OCI-LY3 (cell line): ENCODE measurements around the gene FAM76A.

Experiments used
- H2AFZ ChIP-seq: fragments of 200-600, 300-600 bp; shearing (Covaris generic); 2 replicates; pipeline ENCODE4 v1.6.0; 2014; ENCODE audit warnings: antibody characterized with exemption, low read depth, low read length
- H3K27ac ChIP-seq: fragments of 200-600, 300-600 bp; sonication (generic); 2 replicates; pipeline ENCODE4 v1.5.1; 2014; ENCODE audit warnings: mild to moderate bottlenecking, low read length, moderate library complexity, mixed read lengths
- H3K27me3 ChIP-seq: fragments of 200-600, 300-600 bp; sonication (generic); 2 replicates; pipeline ENCODE4 v1.6.1; 2014; ENCODE audit warnings: low read depth, low read length, mixed read lengths
- H3K36me3 ChIP-seq: fragments of 200-600, 300-600 bp; sonication (generic); replicated peaks from 2 replicates; pipeline ENCODE3; 2014; ENCODE audit warnings: low read depth, low read length, mixed read lengths
- H3K4me1 ChIP-seq: fragments of 300-600, 200-600 bp; sonication (generic); 2 replicates; pipeline ENCODE4 v1.6.1; 2014; ENCODE audit warnings: low read length, mixed read lengths
- H3K4me2 ChIP-seq: fragments of 200-600, 300-600 bp; sonication (generic); 2 replicates; pipeline ENCODE4 v1.6.1; 2014; ENCODE audit warnings: low read length, mixed read lengths
- H3K4me3 ChIP-seq: fragments of 300-600, 200-600 bp; sonication (generic); 2 replicates; pipeline ENCODE4 v1.5.1; 2014; ENCODE audit warnings: antibody characterized with exemption, mild to moderate bottlenecking, low read length, moderate library complexity
- H3K79me2 ChIP-seq: fragments of 300-600, 200-600 bp; shearing (Covaris generic); 2 replicates; pipeline ENCODE4 v1.6.1; 2014; ENCODE audit warnings: mild to moderate bottlenecking, low read length, mixed read lengths
- H3K9ac ChIP-seq: fragments of 300-600, 200-600 bp; shearing (Covaris generic); 2 replicates; pipeline ENCODE4 v1.6.0; 2014; ENCODE audit warnings: mild to moderate bottlenecking, low read length, moderate library complexity
- H3K9me3 ChIP-seq: fragments of 200-600, 300-600 bp; shearing (Covaris generic); 2 replicates; pipeline ENCODE4 v1.6.1; 2014; ENCODE audit warnings: low read length, mixed read lengths; ENCODE audit not compliant: insufficient read depth
- H4K20me1 ChIP-seq: fragments of 200-600, 300-600 bp; sonication (generic); 2 replicates; pipeline ENCODE4 v1.6.1; 2016; ENCODE audit warnings: low read length, mixed read lengths; ENCODE audit not compliant: insufficient read depth
- EZH2phosphoT487 ChIP-seq: fragments of 200-600 bp; shearing (Covaris generic); IDR thresholded peaks from 2 replicates; pipeline ENCODE4 v1.6.1; 2018; ENCODE audit warnings: antibody characterized with exemption, mixed run types, low read depth
- TF ChIP-seq, protein P1 (sequence below): fragments of 200-600, 300-600 bp; sonication (generic); IDR thresholded peaks from 2 replicates; pipeline ENCODE4 v1.5.1; 2014; ENCODE audit warnings: antibody characterized with exemption, low read length, low read depth

The FAM76A gene

DNA sequence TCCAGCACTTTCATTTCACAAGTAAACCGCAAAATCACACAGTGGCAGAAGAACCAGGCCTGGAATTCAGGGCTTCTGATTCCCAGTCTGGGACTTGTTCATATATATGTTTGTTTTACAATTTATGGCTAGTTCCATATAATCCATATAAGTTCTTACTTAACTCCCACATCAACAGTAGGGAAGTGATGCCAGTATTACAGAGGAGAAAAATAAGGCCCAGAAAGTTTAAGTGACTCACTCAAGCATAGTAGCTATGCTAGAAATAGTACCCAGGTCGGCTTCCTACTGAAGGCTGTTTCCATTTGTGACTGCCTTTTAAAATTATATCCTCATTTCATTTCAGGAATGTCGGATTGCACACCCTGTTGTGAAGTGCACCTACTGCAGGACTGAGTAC, 1.4 kb downstream of the FAM76A start:
- H3K4me2 ChIP-seq, result peak overlapping the region; percentile 95
- peak overlapping the region; percentile 74; the same call in 1 of the 2 replicates for H3K9ac ChIP-seq
- no peak overlapping the region for H3K4me3 ChIP-seq
- H3K27ac ChIP-seq, result no peak overlapping the region
- H3K27me3 ChIP-seq, result no peaks in the 10 kb centered on the region
- no peak for TF ChIP-seq EZH2phosphoT487
- TF ChIP-seq, protein P1, sequence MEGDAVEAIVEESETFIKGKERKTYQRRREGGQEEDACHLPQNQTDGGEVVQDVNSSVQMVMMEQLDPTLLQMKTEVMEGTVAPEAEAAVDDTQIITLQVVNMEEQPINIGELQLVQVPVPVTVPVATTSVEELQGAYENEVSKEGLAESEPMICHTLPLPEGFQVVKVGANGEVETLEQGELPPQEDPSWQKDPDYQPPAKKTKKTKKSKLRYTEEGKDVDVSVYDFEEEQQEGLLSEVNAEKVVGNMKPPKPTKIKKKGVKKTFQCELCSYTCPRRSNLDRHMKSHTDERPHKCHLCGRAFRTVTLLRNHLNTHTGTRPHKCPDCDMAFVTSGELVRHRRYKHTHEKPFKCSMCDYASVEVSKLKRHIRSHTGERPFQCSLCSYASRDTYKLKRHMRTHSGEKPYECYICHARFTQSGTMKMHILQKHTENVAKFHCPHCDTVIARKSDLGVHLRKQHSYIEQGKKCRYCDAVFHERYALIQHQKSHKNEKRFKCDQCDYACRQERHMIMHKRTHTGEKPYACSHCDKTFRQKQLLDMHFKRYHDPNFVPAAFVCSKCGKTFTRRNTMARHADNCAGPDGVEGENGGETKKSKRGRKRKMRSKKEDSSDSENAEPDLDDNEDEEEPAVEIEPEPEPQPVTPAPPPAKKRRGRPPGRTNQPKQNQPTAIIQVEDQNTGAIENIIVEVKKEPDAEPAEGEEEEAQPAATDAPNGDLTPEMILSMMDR, result no peak
- no peaks in the 10 kb centered on the region for H4K20me1 ChIP-seq
- peaks cover 7% of the 10 kb centered on the region; the same call in 1 of the 2 replicates for H3K79me2 ChIP-seq
- no peaks in the 10 kb centered on the region for H3K9me3 ChIP-seq
- H3K36me3 ChIP-seq, result no peaks in the 10 kb centered on the region
- H3K4me1 ChIP-seq, result peaks cover 10% of the 10 kb centered on the region
- no peak overlapping the region for H2AFZ ChIP-seq

DNA sequence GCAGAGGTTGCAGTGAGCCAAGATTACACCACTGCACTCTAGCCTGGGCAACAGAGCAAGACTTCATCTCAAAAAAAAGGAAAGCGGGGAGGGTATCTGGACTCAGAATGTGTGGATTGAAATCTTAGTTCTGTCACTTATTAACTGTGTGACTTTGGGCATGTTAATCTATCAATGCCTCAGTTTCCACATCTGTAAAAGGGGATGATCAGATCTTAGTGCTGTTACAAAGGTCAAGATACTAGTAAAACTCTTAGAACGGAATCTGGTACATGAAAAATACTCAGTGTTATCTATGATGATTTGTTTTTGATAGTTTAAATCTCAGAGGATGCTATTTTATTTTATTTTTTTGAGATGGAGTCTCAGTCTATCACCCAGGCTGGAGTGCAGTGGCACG, 10.5 kb downstream of the FAM76A start:
- TF ChIP-seq EZH2phosphoT487, result no peak
- TF ChIP-seq, protein P1, result no peak
- Histone ChIP-seq H4K20me1 (no peaks in the 10 kb centered on the region), H3K79me2 (no peaks in the 10 kb centered on the region), H3K4me1 (no peaks in the 10 kb centered on the region), H3K36me3 (peaks cover 2% of the 10 kb centered on the region), H3K4me2 (no peak overlapping the region), H2AFZ (no peak overlapping the region), H3K27ac (no peak overlapping the region), H3K9me3 (no peaks in the 10 kb centered on the region), H3K9ac (no peak overlapping the region), H3K27me3 (no peaks in the 10 kb centered on the region), H3K4me3 (no peak overlapping the region)

DNA sequence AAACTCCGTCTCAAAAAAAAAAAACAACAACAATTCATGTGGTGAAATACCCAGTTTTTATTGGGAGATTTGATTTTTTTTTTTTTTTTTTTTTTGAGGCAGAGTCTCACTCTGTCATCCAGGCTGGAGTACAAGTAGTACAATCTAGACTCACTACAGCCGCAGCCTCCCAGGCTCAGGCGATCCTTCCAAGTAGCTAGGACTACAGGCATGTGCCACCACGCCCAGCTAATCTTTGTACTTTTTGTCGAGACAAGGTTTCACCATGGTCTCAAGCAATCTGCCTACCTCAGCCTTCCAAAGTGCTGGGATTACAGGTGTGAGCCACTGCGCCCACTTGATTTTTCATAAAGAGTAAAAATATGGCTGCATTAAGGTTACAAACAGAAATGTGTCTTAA, 15.4 kb downstream of the FAM76A start:
- Histone ChIP-seq H3K9me3 (no peaks in the 10 kb centered on the region), H3K4me3 (no peak overlapping the region), H2AFZ (no peak overlapping the region), H3K4me1 (no peaks in the 10 kb centered on the region), H3K27ac (no peak overlapping the region), H3K4me2 (no peak overlapping the region), H3K79me2 (no peaks in the 10 kb centered on the region), H3K36me3 (peaks cover 2% of the 10 kb centered on the region), H4K20me1 (no peaks in the 10 kb centered on the region), H3K27me3 (no peaks in the 10 kb centered on the region), H3K9ac (no peak overlapping the region)
- no peak for TF ChIP-seq EZH2phosphoT487
- TF ChIP-seq, protein P1, result no peak

DNA sequence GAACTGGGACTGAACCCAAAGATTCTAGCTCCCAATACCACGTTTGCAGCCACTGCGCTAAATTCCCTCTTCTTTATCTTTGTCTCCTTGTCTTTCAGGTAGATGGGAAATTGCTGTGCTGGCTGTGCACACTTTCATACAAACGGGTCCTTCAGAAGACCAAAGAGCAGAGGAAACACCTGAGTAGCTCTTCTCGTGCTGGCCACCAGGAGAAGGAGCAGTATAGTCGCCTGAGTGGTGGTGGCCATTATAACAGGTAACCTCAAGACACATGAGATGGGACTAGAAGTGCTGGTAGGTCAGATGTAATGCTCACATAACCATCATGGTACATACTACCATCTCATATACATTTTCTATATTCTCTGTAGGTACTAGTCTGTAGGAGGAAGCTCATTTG, 18.8 kb downstream of the FAM76A start:
- H3K4me2 ChIP-seq, result no peak overlapping the region
- H3K9me3 ChIP-seq, result no peaks in the 10 kb centered on the region
- H3K36me3 ChIP-seq, result no peaks in the 10 kb centered on the region
- H3K9ac ChIP-seq, result no peak overlapping the region
- no peak overlapping the region for H3K4me3 ChIP-seq
- TF ChIP-seq, protein P1, result no peak
- TF ChIP-seq EZH2phosphoT487, result no peak
- no peaks in the 10 kb centered on the region for H4K20me1 ChIP-seq
- no peak overlapping the region for H2AFZ ChIP-seq
- no peaks in the 10 kb centered on the region for H3K79me2 ChIP-seq
- H3K27ac ChIP-seq, result no peak overlapping the region
- no peaks in the 10 kb centered on the region for H3K27me3 ChIP-seq
- no peaks in the 10 kb centered on the region for H3K4me1 ChIP-seq
